Upper lobe of left lung (tissue), 4 donors: ENCODE measurements around the gene TLCD2.
"Not testable (repeated sequence)": the region's sequence is repeated elsewhere in the genome, so short reads cannot be mapped to it uniquely, and the experiment has no call there.

Experiments
- CTCF ChIP-seq, 6 experiments: fragments of 450-650 bp in 4 of 6; fragments of 200-600 bp in 2 of 6; sonication (generic) in 2 of 6; IDR thresholded peaks; one replicate each; pipeline ENCODE4 v1.5.1; 2016 to 2019; ENCODE audit warnings: antibody characterized with exemption in 6 of 6
- EP300 ChIP-seq, 4 donors: sonication (generic); formaldehyde crosslinking; IDR thresholded peaks; one replicate each; pipeline ENCODE4 v1.5.1; 2017; ENCODE audit warnings: antibody characterized with exemption in 4 of 4, control low read depth in 2 of 4
- POLR2A ChIP-seq, 4 donors: fragments of 450-650 bp; IDR thresholded peaks; one replicate each; pipeline ENCODE4 v1.5.1; 2016 to 2017; ENCODE audit warnings: antibody characterized with exemption in 4 of 4, mild to moderate bottlenecking in 2 of 4
- POLR2AphosphoS5 ChIP-seq, 2 donors: sonication (generic); formaldehyde crosslinking; IDR thresholded peaks; one replicate each; pipeline ENCODE4 v1.5.1; 2017; ENCODE audit warnings: antibody characterized with exemption in 2 of 2

- not testable (repeated sequence) for TF ChIP-seq POLR2A, CTCF, POLR2AphosphoS5, EP300 (IDR thresholded peaks at IDR 0.05)
These were observed 31.7 kb upstream of the TLCD2 start for GRCh38 chr17:1741899-1742298.
